Mucosa of descending colon (tissue), 3 donors: Measurements from ENCODE around the gene RMC1. TPM values are rescaled to one million over a fixed set of nuclear protein-coding genes. Genes with fewer than 3 reads are reported as not detected.
A peak's percentile ranks its signal among the peaks of the same experiment; 100 is the strongest.

ENCODE experiments used
- ATAC-seq: fragments of 200-7000 bp; cut with Tn5 transposase; one replicate; pipeline ENCODE4 v1.9.1; 2020; ENCODE audit warnings: mild to moderate bottlenecking, moderate library complexity
- DNase-seq, 3 donors: peaks; one replicate each; pipeline ENCODE4 v3.0.0-alpha.2; 2020
- H3K36me3 ChIP-seq: fragments of 200-600 bp; one replicate; pipeline ENCODE4 v1.8.0; 2021; ENCODE audit warnings: low read depth, mild to moderate bottlenecking
- H3K4me1 ChIP-seq: fragments of 200-600 bp; one replicate; pipeline ENCODE4 v1.8.0; 2021; ENCODE audit warnings: low read depth, mild to moderate bottlenecking
- H3K4me3 ChIP-seq: fragments of 200-600 bp; one replicate; pipeline ENCODE4 v1.8.0; 2021; ENCODE audit warnings: mild to moderate bottlenecking
- H3K9me3 ChIP-seq: fragments of 200-600 bp; one replicate; pipeline ENCODE4 v1.8.0; 2021; ENCODE audit warnings: mild to moderate bottlenecking
- intact Hi-C, 2 donors: fragments of 100-400 bp; cut with DNase I in 1 of 2; cut with micrococcal nuclease in 1 of 2; formaldehyde crosslinking; loops; one replicate each; pipeline versions ENCODE4 v1.11.0 to v1.11.1; 2022; cut with DNase I, micrococcal nuclease
- total RNA-seq, 3 donors: library from RNA; stranded (reverse); fragmentation: NEBNext Ultra II Directional in 2 of 3; extraction: Animal tissue kit (Norgen Biotek cat#: 25700) in 2 of 3; gene quantifications; one replicate each; pipeline versions ENCODE4 v1.2.1 to v1.2.4, GENCODE V29; 2021 to 2023
- TF ChIP-seq, protein P1 (sequence below): fragments of 200-600 bp; IDR thresholded peaks from one replicate; pipeline ENCODE4 v1.8.0; 2022; ENCODE audit warnings: antibody characterized with exemption, mild to moderate bottlenecking
- donor health status: DM: no; HTN: no; CAD: no; lungs with moderate emphysema.
- donor health status: DM: no; HTN: no; CAD: no.
- donor health status: DM: no; HTN: yes; CAD: no.

The RMC1 gene
- total RNA-seq, 3 donors from 2014 or later, result 30.4 to 33.5 (median 30.5) TPM

DNA sequence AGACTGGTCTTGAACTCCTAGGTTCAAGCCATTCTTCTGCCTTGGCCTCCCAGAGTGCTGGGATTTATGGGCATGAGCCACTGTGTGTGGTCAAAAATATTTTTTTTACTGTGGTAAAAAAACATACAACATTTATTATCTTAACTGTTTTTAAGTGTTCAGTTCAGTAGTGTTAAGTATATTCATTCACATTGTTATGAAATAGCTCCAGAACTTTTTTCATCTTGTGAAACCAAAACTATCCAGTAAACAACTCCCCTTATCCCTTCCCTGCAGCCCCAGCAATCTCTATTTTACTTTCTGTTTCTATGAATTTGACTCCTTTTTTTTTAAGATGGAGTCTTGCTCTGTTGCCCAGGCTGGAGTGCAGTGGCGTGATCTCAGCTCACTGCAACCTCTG lies 9.3 kb downstream of the RMC1 start:
- TF ChIP-seq, protein P1, sequence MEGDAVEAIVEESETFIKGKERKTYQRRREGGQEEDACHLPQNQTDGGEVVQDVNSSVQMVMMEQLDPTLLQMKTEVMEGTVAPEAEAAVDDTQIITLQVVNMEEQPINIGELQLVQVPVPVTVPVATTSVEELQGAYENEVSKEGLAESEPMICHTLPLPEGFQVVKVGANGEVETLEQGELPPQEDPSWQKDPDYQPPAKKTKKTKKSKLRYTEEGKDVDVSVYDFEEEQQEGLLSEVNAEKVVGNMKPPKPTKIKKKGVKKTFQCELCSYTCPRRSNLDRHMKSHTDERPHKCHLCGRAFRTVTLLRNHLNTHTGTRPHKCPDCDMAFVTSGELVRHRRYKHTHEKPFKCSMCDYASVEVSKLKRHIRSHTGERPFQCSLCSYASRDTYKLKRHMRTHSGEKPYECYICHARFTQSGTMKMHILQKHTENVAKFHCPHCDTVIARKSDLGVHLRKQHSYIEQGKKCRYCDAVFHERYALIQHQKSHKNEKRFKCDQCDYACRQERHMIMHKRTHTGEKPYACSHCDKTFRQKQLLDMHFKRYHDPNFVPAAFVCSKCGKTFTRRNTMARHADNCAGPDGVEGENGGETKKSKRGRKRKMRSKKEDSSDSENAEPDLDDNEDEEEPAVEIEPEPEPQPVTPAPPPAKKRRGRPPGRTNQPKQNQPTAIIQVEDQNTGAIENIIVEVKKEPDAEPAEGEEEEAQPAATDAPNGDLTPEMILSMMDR, result no peak
- no peak overlapping the region for H3K4me3 ChIP-seq
- no peaks in the 10 kb centered on the region for H3K9me3 ChIP-seq
- no peaks in the 10 kb centered on the region for H3K36me3 ChIP-seq
- ATAC-seq (no peak), DNase-seq (no peak)
- no peaks in the 10 kb centered on the region for H3K4me1 ChIP-seq
- intact Hi-C loops, result no loop called here

DNA sequence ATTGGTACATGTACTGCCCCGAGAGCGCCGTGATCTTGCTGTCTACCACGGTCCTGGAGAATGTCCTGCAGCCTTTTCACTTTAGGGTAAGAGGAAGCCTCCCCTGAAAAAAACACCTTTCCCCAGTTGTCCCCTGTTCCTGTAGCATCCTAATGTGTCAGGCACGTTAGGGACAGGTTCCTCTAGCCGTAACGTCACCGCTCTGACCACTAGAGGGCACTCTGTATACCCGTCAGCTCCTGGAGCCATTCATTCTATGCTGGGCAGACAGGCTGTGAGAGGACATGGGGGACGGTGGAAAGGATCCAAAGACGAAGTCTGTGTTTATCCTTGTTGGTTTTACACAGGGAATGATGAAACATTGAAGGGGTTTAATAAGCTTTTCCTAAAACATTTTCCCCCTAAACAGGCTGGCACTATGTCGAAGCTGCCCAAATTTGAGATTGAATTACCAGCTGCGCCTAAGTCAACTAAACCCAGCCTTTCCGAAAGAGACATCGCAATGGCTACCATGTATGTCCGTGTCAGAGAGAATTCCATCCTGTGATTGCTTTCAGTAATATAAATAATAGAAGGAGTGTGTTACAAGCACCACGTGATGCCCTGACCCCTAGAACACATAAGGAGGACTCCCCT lies 12.7 kb downstream of the RMC1 start:
- Histone ChIP-seq H3K4me3 (no peak overlapping the region), H3K9me3 (no peaks in the 10 kb centered on the region), H3K36me3 (no peaks in the 10 kb centered on the region), H3K4me1 (no peaks in the 10 kb centered on the region)
- TF ChIP-seq, protein P1, result peak; percentile 57
- intact Hi-C loops, result no loop called here
- DNase-seq (peak in 2 of 3 donors; percentile 70 to 89), ATAC-seq (peak; percentile 99)

DNA sequence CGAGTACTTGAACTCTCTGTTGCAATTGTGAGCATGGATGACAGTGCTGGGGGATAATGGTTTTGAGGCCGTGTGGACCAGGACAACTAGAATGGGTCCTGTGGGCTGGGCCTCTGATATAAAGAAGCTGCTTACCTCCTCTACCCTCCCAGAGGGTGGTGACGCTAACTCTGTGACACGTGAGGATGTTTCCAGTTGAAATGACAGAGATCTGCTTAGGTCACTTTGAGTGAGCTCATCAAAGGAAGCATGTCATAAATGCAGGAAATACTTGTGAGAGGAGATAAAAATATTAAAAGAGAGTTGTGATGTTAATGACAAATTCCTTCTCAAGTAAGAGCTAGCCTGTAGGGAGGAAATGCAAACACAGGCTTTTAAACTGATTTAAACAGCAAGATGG lies 16.4 kb downstream of the RMC1 start:
- intact Hi-C loops, result loop anchor here in 1 of 2 donors (10.0 kb wide), 1 partner anchor 65 kb away; the partner anchor contains the start of gene NPC1
- Histone ChIP-seq H3K9me3 (no peaks in the 10 kb centered on the region), H3K4me1 (no peaks in the 10 kb centered on the region), H3K36me3 (no peaks in the 10 kb centered on the region), H3K4me3 (no peak overlapping the region)
- TF ChIP-seq, protein P1, result no peak
- ATAC-seq (no peak), DNase-seq (no peak)

DNA sequence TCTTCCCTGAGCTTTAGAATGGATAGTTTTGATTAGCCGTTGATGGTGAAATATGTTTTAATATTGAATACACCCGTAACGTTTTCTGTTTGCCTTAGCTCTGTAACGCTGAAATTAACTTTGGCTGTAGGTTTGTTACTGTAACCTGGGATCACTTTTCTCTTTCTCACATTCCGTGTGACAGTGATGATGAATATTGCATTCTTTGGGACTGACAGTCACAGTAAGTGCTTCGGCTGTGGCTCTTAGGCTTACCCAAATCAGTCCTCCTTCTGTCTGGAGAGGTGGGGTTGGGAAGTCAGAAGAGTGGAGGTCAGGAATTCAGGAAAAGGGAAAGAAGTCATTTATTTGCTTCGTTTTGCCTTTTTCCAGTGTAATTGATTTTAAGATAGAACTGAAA lies 18.0 kb downstream of the RMC1 start:
- DNase-seq (no peak), ATAC-seq (no peak)
- H3K36me3 ChIP-seq, result no peaks in the 10 kb centered on the region
- no peak overlapping the region for H3K4me3 ChIP-seq
- TF ChIP-seq, protein P1, result no peak
- intact Hi-C loops, result loop anchor here in 1 of 2 donors (10.0 kb wide), 1 partner anchor 64 kb away; the partner anchor contains the start of gene NPC1
- H3K9me3 ChIP-seq, result no peaks in the 10 kb centered on the region
- no peaks in the 10 kb centered on the region for H3K4me1 ChIP-seq

DNA sequence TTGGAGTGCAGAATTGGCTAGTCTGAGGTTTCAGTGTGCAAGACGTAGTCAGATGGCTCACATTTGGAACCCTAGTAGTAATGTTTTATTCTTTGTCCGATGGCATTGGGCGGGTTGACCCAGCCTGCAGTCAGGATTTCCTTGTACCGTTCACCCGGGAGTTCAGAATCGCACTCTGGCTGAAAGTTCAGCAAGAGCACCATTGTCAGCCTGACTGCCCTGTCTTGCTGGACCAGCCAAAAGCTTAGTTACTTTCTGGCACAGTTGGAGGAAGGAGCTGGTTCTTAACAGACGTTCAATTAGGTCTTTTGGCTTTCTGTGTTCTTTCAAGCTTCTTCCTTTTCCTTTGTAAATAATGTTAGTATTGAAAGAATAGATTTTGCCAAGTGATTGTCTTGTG lies 18.6 kb downstream of the RMC1 start:
- TF ChIP-seq, protein P1, result no peak
- ATAC-seq, result no peak
- DNase-seq, result no peak
- no peaks in the 10 kb centered on the region for H3K36me3 ChIP-seq
- intact Hi-C loops, result loop anchor here in 1 of 2 donors (10.0 kb wide), 1 partner anchor 63 kb away; the partner anchor contains the start of gene NPC1
- no peaks in the 10 kb centered on the region for H3K9me3 ChIP-seq
- no peak overlapping the region for H3K4me3 ChIP-seq
- no peaks in the 10 kb centered on the region for H3K4me1 ChIP-seq
